ENCODE results near the gene FLOT2. TPM values are rescaled to one million over a fixed set of nuclear protein-coding genes. Genes with fewer than 3 reads are reported as not detected.

Gene FLOT2
- total and polyA plus RNA-seq, 7 donors = 30.4 to 81.1 (median 40.8) TPM

- intact Hi-C loops (cut with DNase I) = no loop called here
- WGBS, 3 donors = 92 to 95% (median 93%) methylated on average over 4 of the region's 4 CpGs
- H3K27me3 ChIP-seq (ENCODE audit: insufficient read depth in 3 of 3, low read length in 2 of 3) = no peaks in the 10 kb centered on the region
- no peak overlapping the region for H3K4me3 ChIP-seq
- H3K36me3 ChIP-seq (ENCODE audit: insufficient read depth in 1 of 2, low read depth in 1 of 2) = peaks cover 10 to 58% of the 10 kb centered on the region in 2 donors
- H3K27ac ChIP-seq = no peak overlapping the region
- DNase-seq (no peak), ATAC-seq (no peak)
- H3K9me3 ChIP-seq = no peaks in the 10 kb centered on the region
- TF ChIP-seq CTCF (IDR thresholded peaks at IDR 0.05) = no peak
- H3K4me1 ChIP-seq = peaks cover 5% of the 10 kb centered on the region
Observed at GRCh38 chr17:28860363-28860808, 37.1 kb downstream of the FLOT2 start.

GRCh38 chr17:28858801-28859355 is 38.7 kb downstream of the FLOT2 start:
- WGBS, 3 donors = 43 to 51% (median 47%) methylated on average over 2 of the region's 2 CpGs
- H3K27me3 ChIP-seq (ENCODE audit: insufficient read depth in 3 of 3, low read length in 2 of 3) = no peaks in the 10 kb centered on the region
- H3K27ac ChIP-seq = no peak overlapping the region
- DNase-seq (peak in 1 of 2 donors; percentile 17), ATAC-seq (no peak)
- H3K4me3 ChIP-seq = no peak overlapping the region
- no peaks in the 10 kb centered on the region for H3K9me3 ChIP-seq
- no peak for TF ChIP-seq CTCF (IDR thresholded peaks at IDR 0.05)
- H3K4me1 ChIP-seq = peaks cover 11% of the 10 kb centered on the region
- intact Hi-C loops (cut with DNase I) = loop anchor here (5.0 kb wide), 2 partner anchors 38 to 47 kb away; partner anchors contain the start of gene FLOT2 (in 2 of the 2)
- H3K36me3 ChIP-seq (ENCODE audit: insufficient read depth in 1 of 2, low read depth in 1 of 2) = peaks cover 10 to 58% of the 10 kb centered on the region in 2 donors

- TF ChIP-seq CTCF (IDR thresholded peaks at IDR 0.05) = no peak
- no peak for ATAC-seq
- H3K4me3 ChIP-seq = no peak overlapping the region
- H3K27me3 ChIP-seq (ENCODE audit: insufficient read depth in 3 of 3, low read length in 2 of 3) = no peaks in the 10 kb centered on the region
- DNase-seq = peak in 1 of 2 donors; percentile 14
- peaks cover 11% of the 10 kb centered on the region for H3K4me1 ChIP-seq
- no peak overlapping the region for H3K27ac ChIP-seq
- peaks cover 10 to 58% of the 10 kb centered on the region in 2 donors for H3K36me3 ChIP-seq (ENCODE audit: insufficient read depth in 1 of 2, low read depth in 1 of 2)
- intact Hi-C loops (cut with DNase I) = loop anchor here (5.0 kb wide), 2 partner anchors 39 to 46 kb away; partner anchors contain the start of gene FLOT2 (in 2 of the 2)
- 91% methylated on average over 3 of the region's 3 CpGs for WGBS, 3 donors
- no peaks in the 10 kb centered on the region for H3K9me3 ChIP-seq
Observed at GRCh38 chr17:28857905-28858800, 39.4 kb downstream of the FLOT2 start.

- Histone ChIP-seq H3K36me3 (ENCODE audit: insufficient read depth in 1 of 2, low read depth in 1 of 2) (peaks cover 10 to 51% of the 10 kb centered on the region in 2 donors), H3K4me3 (peak overlapping the region; percentile 96), H3K4me1 (peaks cover 11% of the 10 kb centered on the region), H3K9me3 (no peaks in the 10 kb centered on the region), H3K27ac (no peak overlapping the region), H3K27me3 (ENCODE audit: insufficient read depth in 3 of 3, low read length in 2 of 3) (no peaks in the 10 kb centered on the region)
- ATAC-seq (no peak), DNase-seq (no peak)
- intact Hi-C loops (cut with DNase I) = loop anchor here (5.0 kb wide), 2 partner anchors 41 to 44 kb away; partner anchors contain the start of gene FLOT2 (in 2 of the 2)
- 85 to 87% (median 87%) methylated on average over 5 of the region's 5 CpGs for WGBS, 3 donors
- TF ChIP-seq CTCF (IDR thresholded peaks at IDR 0.05) = no peak
Observed at GRCh38 chr17:28856028-28856574, 41.4 kb downstream of the FLOT2 start.

Data from psoas muscle (tissue), 8 donors.